COR-L47 (cell line): ENCODE measurements around the gene ZNF318.
"Not testable (repeated sequence)": the region's sequence is repeated elsewhere in the genome, so short reads cannot be mapped to it uniquely, and the experiment has no call there.

Experiments used
- DNase-seq: peaks from one replicate; lab custom pipeline; 2025; lab: John Stamatoyannopoulos, UW

The ZNF318 gene

DNA sequence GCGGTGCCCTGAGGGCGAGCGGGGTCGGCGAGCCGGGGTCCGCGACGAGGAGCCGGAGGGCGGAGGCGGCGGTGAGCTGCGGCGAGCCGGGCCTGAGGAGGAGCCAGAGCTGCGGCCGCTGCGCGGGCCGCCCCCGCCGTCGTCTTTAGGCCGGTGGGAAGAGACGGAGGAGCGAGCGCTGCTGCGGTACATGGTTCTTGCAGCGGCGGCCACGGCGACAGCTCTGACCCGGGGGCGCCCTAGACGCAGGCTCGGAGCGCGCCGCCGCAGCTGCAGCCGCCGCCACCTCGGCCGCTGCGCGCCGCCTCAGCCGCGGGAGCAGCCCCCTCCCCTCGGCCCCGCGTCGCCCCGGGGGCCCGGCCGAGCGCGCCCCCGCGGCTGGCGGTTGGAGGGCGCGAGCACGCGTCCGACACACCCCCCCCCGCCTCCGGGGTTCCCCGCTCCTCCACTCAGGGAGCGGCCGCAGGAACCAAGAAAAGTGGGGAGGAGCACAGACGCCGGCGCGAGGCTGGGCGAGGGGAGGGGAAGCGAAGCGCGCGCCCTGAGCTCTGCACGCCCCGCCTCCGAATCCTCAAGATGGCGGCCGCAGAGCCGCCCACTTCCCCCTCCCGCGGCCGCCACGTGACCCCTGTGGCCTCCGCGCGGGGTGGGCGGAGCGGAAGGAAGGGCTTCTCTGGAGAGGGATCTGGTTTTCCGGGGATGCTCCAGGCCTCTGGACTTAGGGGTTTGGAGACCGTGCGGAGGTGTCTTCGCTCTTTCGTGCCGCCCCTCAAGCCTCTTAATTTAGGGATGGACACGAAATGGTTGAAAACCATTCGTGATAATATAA lies at the start of gene ZNF318:
Gene ZNF318 (minus strand): TSS at position 474 of the 829 bp plus-strand sequence. CDS start 282 bp downstream, at position 192.
- peak; percentile 98 for DNase-seq

- no peak for DNase-seq
Measured at GRCh38 chr6:43416935-43417334, 47.5 kb upstream of the ZNF318 start.

GRCh38 chr6:43415275-43415674 lies 45.8 kb upstream of the ZNF318 start:
- not testable (repeated sequence) for DNase-seq

- no peak for DNase-seq
Measured at GRCh38 chr6:43413002-43413401, 43.6 kb upstream of the ZNF318 start.

DNA sequence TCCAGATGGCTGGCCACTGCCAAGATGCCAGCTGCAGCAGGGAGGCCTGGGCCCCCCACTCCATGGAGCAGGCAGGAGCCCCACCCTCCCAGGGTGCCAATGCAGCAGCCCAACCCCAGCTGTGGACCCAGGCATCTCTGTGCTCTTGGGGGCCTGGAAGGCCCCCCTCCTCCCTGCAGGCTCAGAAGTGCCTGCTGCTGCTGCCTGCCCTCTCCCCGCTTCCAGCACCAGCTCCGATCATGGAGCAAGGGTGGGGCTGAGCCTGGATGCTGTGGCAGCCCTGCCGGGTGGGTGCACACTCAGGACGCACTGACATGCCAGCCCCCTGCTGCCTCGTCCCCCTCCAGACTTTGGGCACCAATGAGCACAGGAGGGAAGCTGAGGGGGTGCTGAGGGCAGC lies 43.1 kb upstream of the ZNF318 start:
- DNase-seq = no peak

GRCh38 chr6:43410776-43411175 lies 41.3 kb upstream of the ZNF318 start:
- DNase-seq = not testable (repeated sequence)

DNA sequence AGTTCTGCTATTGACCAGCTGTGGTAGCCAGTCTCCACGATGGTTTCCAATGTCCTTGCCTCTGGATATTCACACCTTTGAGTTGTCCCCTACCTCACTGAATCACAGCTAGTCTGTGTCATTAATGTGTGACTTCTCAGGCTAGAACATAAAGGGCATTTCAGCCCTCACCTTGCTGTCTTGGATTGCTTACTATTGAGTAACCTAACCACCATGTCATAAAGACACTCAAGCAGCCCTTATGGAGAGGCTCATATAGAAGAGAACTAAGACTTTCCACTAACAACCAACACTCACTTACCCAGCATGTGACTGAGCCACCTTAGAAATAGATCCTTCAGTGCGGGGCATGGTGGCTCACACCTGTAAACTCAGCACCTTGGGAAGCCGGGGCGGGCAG lies 38.8 kb upstream of the ZNF318 start:
- DNase-seq = no peak

DNA sequence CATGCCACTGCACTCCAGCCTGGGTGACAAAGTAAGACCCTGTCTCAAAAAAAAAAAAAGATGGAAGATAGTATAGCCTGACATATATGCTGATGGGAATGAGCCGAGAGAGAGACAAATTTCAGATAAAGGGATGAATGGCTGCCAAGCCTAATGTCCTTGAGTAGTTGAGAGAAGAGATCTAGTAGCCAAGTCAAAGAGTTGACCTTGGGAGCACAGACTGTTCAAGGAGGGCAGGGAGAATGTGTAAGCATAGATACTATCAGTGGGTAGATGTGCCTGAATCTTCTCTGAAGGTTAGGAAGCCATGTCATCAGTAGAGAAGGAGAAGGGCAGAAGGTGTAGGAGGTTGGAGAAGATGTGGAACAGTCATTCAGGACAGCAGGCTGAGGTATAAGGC lies 37.8 kb upstream of the ZNF318 start:
- no peak for DNase-seq

- no peak for DNase-seq
Measured at GRCh38 chr6:43405354-43405753, 35.9 kb upstream of the ZNF318 start.

DNA sequence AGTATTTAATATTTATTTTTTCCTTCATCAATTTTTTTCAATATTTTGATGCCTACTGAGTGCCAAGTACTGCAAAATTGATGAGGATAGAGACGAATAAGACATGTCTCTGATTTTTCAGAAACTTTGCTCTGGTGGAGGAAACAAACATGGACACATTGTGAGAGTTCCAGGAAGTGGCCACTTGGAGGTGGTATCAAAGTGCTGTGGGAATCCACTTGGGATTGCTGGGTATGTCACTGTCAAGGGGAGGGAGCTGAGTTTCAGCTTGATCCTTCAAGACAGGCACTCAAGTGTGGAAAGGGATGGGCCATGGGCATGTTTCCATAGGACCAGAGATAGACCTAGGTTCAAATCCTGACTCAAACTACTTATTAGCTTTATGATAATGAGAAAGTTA lies 33.4 kb upstream of the ZNF318 start:
- DNase-seq = no peak

- no peak for DNase-seq
Measured at GRCh38 chr6:43401730-43402129, 32.3 kb upstream of the ZNF318 start.

DNA sequence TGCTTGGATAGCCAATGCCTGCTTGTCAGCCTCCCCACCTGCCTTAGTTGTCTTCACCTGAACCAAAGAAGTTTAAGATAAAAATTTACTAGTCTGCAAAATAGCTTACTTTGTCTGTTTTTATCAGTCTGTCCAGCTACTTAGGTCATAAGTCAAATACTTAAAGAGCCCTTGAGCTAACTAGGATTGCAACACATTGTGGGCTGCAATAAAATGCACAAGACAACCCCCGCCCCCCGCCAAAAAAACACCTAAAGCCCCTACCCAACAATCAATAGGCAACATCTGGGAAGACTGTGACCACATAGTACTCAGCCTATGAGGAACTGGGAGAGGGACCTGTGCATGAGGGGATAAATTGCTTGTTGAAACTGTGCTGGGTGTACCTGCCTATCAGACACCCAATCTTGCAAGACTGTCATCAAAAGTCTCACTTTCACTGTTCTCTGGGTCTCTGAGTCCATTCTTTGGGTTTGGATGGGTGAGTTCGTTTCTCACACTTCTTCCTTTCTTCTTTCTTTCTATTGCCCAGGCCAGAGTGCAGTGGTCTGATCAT lies 30.6 kb upstream of the ZNF318 start:
- DNase-seq = no peak

DNA sequence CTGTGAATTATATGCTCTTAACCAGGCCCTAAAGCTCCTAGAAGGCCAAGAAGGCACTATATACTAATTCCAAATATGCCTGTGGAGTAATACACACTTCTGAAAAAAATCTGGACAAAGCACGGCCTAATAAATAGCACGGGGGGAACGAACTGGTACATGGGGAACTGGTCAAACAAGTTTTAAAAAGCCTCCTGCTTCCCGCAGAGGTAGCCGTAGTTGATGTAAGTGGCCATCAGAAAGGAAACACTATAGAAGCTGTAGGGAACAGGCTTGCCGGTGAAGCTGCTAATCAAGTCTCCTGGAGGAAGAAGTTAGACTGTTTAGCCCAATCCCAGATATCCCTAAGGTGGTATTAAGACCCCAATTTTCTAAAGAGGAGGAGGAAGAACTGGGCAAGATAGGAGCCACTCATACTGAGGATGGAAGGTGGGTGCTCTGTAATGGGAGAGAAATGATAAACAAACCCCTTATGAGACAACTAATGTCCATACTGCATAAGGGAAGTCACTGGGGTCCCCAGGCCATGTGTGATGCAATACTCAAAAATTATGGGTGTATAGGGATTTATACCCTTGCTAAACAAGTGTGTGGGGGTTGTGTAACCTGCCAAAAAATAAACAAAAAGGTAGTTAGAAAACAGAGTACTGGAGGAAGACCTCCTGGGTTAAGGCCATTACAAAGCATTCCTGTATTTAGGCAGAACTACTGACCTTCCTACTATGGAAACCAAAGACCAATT lies 27.1 kb upstream of the ZNF318 start:
- DNase-seq = no peak

- peak; percentile 4 for DNase-seq
Measured at GRCh38 chr6:43395776-43396175, 26.3 kb upstream of the ZNF318 start.

DNA sequence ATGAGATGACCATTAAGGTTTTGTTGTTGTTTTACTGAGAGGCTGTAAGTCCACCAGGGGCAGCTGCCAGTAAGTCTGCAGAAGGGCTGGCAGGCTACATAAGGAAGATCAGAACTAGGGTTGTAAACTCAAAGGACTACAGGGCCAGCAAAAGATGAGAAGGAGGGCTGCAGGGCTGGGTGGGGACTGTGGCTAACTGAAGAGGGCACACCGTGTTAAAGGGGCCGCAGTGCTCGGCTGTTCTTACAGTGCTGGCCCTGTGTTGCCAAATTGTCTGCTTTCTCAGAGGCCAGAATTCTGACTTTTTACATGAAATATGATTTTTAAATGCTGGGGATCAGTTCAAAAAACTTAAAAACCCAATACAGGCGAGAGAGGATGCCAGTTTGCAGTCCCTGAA lies 25.5 kb upstream of the ZNF318 start:
- no peak for DNase-seq

- DNase-seq = no peak
Measured at GRCh38 chr6:43393602-43394001, 24.2 kb upstream of the ZNF318 start.

- DNase-seq = not testable (repeated sequence)
Measured at GRCh38 chr6:43393133-43393532, 23.7 kb upstream of the ZNF318 start.

- no peak for DNase-seq
Measured at GRCh38 chr6:43391440-43392031, 22.1 kb upstream of the ZNF318 start.

GRCh38 chr6:43390753-43391439 lies 21.4 kb upstream of the ZNF318 start:
- not testable (repeated sequence) for DNase-seq

DNA sequence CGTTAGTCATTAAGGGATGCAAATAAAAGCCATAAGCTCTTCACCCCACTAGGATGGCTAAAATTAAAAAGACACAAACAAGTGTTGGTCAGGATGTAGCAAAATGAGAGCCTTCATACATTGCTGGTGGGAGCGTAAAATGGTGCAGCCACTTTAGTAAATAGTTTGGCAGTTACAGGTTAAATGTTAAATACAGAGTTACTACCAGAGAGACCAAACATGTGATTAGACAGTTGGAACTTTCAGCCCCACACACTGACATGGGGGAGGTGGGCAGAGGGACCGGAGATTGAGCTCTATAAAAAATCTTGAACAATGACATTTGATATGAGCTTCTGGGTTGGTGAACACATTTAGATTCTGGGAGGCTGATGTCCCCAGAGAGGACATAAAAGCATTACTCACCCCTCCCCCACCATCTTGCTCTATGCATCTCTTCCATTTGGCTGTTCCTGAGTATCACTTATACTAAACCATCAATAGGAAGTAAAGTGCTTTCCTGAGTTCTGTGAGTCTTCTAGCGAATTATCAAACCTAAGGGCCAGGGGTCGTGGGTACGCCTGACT lies 20.4 kb upstream of the ZNF318 start:
- no peak for DNase-seq

DNA sequence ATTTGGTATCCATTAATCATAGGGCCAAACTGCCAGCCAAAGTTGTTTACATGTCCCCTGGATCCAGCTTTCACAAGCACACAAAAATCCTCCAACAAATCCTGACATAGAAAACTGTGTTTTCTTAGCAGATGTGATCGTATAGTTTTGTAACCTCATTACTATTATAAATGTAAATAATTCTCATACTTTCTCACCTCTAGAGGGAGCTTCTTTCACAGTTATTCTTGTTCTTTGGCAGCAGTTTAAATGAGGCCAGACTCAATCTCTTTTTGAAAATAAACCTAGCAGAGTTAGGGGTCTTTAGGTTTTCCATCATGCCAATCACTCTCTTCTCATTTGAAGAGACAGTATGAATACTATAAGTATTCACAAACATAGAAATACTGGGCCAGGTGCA lies 17.0 kb upstream of the ZNF318 start:
- DNase-seq = no peak
